Endothelial cell of hepatic sinusoid (primary cell): ENCODE measurements around the gene ARHGDIB.

ENCODE experiments used
- in situ Hi-C: cut with HindIII; loops from 2 replicates; pipeline ENCODE4 v1.10.0; 2017; ENCODE audit warnings: low sequenced_read_pairs

The ARHGDIB gene

DNA sequence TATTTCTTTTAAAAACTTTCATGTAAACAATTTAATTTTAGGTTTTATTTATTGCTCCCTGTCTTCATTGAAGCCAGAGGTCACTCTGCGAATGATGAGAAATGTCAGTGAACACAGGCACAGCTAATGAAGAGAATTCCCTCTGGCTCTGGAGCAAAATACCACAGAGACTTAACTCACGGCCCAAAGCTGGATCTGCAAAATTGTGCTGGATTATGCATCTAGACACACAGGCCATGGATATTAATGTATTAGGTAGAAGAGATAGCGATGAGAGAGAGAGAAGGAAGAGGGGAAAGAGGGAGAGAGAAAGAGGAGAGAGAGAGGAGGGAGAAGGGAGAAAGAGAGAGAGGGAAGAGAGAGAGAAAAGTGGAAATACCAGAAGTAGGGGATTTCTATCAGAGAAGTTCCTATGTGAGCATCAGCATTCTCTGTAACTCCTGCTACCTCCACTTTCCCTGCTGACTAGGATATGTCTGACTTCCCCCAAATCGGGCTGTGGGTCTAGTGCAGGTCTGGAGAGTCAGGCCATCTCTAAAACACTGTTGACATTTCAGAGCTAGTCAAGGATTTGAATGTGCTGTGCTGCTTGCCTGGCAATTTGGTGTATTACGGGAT is 3.7 kb downstream of the ARHGDIB start:
- in situ Hi-C loops, result no loop called here

DNA sequence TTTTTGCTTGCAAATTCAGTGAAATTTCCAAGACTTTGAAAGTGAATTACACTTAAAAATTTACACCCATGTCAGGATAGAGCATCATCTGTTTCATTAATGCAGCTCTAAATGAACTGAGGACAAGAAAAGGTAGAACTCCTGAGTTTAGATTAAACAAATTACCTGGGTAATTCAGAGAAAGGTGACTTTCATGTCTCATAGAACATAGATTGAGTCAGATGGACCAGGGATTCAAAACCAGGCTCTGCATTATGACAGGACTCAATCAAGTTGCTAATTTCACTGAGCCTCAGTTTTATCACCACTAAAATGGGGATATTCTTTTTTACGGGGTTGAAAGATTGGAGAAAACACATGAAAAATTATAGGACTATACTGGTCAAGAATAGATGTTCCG is 4.5 kb downstream of the ARHGDIB start:
- in situ Hi-C loops, result no loop called here

DNA sequence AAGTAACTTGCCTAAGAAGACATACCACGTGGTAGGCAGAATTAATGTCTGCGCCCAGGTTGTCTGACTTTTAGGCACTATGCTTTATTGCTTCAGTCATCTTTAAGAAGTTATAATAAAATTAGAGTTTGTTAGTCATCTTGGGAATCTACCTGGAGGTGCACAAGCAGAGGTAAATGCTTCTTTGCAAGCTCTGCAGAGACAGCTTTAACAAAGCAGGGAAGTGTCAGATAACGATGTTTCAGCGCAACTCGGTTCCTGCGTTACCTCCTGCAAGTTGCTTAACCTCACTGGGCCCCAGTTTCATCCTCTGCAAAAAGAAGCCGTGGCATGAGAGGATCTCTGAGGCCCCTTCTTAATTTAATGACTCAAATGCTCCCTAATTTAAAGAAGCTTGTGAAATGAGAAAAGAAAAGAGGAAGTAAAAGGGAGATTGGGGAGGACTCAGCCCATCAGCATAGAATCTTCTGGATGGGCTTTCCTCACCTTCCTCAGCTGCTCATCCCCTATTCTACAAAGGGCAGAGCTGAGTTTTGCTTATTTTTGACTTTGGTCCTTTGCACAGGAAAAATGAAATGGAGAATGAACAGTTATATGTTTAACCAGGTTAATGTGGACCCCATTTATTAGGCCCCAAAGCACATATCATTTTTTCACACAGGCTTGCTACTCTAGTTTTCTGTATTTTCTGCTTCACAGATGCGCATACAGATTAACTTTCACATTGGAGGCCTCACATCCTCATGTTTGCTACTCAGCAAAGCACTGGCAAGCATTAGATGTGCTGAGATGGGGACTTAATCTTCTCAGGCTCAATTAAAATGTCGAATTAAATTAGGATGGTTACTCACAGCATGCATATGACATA is 5.1 kb downstream of the ARHGDIB start:
- in situ Hi-C loops, result no loop called here

- in situ Hi-C loops, result no loop called here
These were observed 7.1 kb downstream of the ARHGDIB start for GRCh38 chr12:14954269-14954668.

- in situ Hi-C loops, result no loop called here
These were observed 7.6 kb downstream of the ARHGDIB start for GRCh38 chr12:14953752-14954151.

DNA sequence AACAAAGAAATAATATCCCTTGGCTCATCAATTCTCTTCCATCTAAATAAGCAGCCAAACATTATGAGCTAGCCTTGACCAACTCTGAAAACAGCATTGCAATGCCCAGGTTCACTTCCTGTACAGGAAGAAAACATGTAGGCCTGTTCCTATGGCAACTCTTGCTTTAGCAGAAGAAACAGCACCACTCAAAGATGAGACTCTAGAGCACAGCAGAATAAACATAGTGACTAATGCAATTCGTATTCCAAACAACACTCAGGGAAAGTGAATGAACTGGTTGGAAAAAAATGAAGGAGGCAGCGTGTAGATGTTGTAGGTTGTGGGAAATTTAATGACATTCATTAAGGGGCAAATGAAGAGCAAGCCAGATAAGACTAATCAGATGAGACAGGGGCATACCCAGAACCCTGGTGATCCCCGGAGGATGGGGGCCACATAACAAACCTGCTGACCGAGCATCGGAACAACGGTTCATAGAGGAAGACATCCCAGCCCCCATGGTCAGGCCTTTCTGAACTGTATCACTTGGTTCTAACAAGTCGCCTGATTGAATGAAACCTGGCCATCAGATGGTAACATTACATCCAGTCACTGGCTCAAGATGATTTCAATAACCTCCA is 9.0 kb downstream of the ARHGDIB start:
- in situ Hi-C loops, result no loop called here

GRCh38 chr12:14951851-14952250 is 9.6 kb downstream of the ARHGDIB start:
- in situ Hi-C loops, result no loop called here

DNA sequence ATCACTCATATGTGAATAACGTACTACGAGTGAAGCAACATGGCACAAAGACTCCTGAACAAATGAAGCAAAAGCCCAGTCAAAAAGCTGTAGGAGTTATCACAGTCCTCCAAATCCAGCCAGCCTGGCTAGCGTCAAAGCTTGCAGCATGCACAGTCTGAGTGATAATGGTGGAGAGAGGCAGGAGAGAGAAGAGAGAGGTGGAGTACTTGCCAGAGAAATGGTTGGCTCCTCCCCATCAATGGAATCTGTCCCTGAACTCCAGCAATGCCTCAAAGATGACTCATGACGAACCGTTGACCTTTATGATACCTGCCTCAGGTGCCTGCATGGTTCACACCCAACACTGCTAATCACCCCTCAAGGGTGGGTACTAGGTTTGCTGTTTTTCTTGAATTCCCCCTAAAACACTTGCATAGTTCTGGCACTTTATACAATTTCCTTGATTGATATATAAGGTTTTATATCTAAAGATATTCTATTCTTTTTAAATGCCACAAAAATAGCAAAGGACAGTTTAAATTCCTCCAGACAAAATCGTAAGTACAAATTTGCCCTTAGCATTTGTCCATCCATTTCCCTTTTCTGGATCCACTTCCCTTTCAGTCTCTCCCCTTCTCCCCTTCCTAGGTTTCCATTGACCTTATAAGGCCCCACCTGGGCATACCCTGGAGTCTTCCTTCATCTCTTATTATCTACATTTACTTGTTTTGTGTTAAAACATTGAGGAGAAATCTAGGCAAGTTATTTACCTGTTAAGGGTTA is 10.2 kb downstream of the ARHGDIB start:
- in situ Hi-C loops, result no loop called here

GRCh38 chr12:14950421-14950820 is 11.0 kb downstream of the ARHGDIB start:
- in situ Hi-C loops, result no loop called here

GRCh38 chr12:14949631-14950030 is 11.8 kb downstream of the ARHGDIB start:
- in situ Hi-C loops, result no loop called here

GRCh38 chr12:14948672-14949071 is 12.7 kb downstream of the ARHGDIB start:
- in situ Hi-C loops, result no loop called here

- in situ Hi-C loops, result no loop called here
These were observed 14.5 kb downstream of the ARHGDIB start for GRCh38 chr12:14946861-14947260.

DNA sequence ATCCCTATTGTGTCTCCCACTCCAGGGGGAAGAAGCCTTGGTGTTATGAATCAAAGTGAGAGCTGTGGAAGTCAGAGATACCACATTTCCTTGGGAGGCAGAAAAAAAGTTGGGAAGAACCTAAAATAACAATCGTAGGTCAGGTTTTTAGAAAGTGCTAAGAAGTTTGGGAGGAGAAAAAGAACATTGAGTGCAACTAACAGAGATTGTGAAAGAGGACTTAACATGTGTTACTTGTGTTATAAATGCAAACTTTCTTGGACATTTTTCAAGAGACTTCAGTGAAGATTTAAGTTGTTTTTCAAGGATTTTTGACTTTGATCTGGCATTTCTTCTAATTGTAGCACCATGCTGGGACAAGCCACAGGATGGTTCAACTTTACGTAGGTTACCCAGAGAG is 15.2 kb downstream of the ARHGDIB start:
- in situ Hi-C loops, result no loop called here

- in situ Hi-C loops, result no loop called here
These were observed 19.0 kb downstream of the ARHGDIB start for GRCh38 chr12:14942196-14942931.

DNA sequence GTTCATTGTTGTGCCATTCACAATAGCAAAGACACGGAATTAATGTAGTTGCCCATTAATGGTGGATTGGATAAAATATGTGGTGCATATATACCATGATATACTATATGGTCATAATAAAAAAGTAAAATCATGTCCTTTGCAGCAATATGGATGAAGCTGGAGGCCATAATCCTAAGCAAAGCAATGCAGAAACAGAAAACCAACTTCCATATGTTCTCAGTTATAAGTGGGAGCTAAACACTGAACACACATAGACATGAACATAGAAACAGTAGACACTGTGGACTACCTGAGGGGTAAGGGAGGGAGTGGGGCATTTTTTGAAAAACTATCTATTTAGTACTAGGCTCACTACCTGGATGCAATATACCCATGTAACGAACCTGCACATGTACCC is 20.0 kb downstream of the ARHGDIB start:
- in situ Hi-C loops, result no loop called here

DNA sequence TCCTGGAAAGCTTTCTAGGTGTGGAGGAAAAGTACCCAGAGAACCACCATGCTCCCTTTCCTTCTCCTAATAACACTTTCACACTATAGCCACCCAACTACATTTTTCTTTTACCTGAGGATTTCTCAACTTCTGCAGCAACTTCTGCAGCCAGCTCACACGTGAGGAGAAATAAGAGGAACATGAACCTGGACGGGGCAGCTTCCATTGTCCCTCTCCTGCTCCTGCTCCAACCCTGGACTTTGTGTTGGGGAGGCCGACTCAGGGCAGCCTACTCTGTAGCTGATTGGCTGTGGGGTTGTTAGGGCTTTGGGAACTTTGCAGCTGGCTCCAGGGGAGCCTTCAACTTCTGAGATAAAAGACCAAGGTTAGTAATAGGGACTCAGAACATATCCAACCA is 23.1 kb downstream of the ARHGDIB start, which contains the start of gene ERP27:
TSS of gene ERP27 (minus strand) at position 237 of the 400 bp plus-strand sequence. CDS start at position 208, 29 bp downstream.
- in situ Hi-C loops, result no loop called here

DNA sequence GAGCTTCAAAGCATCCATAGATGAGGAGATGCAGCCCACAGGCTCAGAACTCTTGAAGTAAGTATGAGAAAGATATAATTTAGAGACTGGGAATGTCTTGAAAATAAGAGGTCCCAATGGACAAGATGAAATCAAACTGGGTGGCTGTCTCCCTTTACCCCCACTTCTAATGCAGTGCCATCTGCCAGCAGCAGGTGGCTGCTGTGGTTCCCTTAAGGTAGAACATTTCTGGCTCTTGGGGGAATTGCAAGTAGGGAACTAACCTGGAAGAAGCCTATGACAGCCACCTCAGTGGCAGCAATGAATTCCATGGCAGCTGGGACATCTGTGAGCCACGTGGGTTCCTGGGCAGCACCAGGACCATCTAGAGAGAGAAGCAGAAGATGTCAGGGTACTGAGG is 23.7 kb downstream of the ARHGDIB start:
- in situ Hi-C loops, result no loop called here

GRCh38 chr12:14937014-14937413 is 24.4 kb downstream of the ARHGDIB start:
- in situ Hi-C loops, result no loop called here

DNA sequence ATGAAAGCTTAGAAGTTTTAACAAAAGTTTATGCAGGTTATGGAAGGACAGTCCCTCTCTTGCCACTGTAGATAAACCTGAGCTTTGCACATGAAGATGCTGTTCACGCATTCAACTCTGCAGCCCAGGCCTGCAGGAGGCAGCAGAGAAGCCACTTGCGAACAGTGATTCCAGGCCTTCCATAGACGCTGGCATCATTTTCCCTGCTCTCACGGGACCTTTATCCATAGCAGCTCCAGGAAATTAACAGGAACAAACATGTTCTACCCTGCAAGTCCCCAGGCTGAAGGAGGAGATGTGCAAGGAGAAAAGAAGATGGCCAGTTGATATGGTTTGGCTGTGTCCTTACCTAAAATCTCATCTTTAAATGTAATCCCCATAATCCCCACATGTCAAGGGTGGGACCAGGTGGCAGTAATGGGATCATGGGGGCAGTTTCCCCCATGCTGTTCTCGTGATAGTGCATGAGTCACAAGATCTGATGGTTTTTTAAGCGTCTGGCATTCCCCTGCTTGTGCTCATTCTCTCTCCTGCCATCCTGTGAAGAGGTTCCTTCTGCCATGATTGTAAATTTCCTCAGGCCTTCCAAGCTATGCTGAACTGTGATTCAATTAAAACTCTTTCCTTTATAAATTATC is 25.1 kb downstream of the ARHGDIB start:
- in situ Hi-C loops, result no loop called here

- in situ Hi-C loops, result no loop called here
These were observed 26.4 kb downstream of the ARHGDIB start for GRCh38 chr12:14935031-14935430.
